Uterus (tissue), 2 donors: ENCODE data around the gene C1QL2.

Experiments used
- CTCF ChIP-seq, 4 experiments: fragments of 200-600 bp in 2 of 4; fragments of 450-650 bp in 2 of 4; sonication (generic) in 2 of 4; IDR thresholded peaks; one replicate each; pipeline ENCODE4 v1.5.1; 2016 to 2019; ENCODE audit warnings: antibody characterized with exemption in 4 of 4, mild to moderate bottlenecking in 2 of 4, moderate library complexity in 1 of 4
- POLR2A ChIP-seq, 2 donors: fragments of 450-650 bp; IDR thresholded peaks; one replicate each; pipeline ENCODE4 v1.6.1; 2016; ENCODE audit warnings: antibody characterized with exemption in 2 of 2, mild to moderate bottlenecking in 1 of 2, moderate library complexity in 1 of 2

- TF ChIP-seq CTCF (IDR thresholded peaks at IDR 0.05) = no peak
- TF ChIP-seq POLR2A (IDR thresholded peaks at IDR 0.05) = no peak
These were observed 41.9 kb downstream of the C1QL2 start for GRCh38 chr2:119116411-119117295.
